HG03460 (cell line): ENCODE results near the gene GRIK4.
"Not testable (repeated sequence)": the region's sequence is repeated elsewhere in the genome, so short reads cannot be mapped to it uniquely, and the experiment has no call there.

ENCODE experiments used
- ATAC-seq: cut with Tn5 transposase; IDR thresholded peaks from one replicate; pipeline ENCODE4 v1.9.1; 2021; ENCODE audit not compliant: unreplicated experiment

GRIK4 gene

DNA sequence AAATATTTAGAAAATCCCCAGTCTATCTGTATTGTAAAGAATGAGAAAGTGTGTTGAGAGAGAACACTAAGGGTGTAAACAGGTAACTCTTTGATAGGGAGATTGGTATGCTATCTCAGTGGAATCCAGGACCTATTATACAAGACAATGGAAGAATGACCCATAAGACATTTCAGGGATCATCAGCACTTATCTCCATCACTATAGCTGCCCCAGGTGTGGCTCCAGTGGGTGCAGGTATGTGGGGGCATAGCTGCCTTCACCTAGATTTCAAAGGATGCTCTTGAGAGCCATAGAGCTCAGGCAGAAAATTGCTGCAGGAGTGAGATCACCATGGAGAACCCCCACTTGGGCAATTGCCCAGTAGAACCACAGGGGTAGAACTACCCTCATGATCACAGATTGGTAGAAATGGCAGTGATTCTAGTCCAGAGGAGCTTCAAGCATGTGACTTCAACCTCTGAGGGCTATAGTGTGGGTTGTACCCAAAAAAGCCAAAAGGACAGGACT is 260.1 kb downstream of the GRIK4 start:
- no peak for ATAC-seq

DNA sequence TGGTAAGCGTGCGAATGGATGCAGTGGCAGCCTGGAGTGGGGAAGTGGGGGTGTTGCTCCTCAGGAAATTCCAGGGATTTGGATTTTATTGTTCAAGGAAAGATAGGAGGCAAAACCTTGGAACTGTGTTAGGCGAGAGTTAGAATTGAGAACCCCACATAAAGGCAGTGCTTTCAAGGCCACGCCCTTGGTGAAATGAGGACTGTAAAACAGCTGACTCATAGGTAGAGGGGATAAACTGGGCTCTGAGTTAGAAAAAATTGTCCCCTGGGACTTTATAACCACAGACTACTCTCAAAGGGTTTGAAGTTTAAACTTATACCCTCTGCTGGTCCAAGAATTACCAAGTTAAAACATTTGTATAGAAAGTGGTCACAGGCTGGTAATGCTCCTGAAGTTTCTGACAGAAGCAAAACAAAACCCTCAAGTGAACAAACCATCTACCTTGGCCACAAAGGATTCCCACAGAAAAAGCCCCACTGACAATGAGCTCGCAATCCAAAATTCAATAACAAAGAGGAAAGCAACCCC is 262.0 kb downstream of the GRIK4 start:
- no peak for ATAC-seq

DNA sequence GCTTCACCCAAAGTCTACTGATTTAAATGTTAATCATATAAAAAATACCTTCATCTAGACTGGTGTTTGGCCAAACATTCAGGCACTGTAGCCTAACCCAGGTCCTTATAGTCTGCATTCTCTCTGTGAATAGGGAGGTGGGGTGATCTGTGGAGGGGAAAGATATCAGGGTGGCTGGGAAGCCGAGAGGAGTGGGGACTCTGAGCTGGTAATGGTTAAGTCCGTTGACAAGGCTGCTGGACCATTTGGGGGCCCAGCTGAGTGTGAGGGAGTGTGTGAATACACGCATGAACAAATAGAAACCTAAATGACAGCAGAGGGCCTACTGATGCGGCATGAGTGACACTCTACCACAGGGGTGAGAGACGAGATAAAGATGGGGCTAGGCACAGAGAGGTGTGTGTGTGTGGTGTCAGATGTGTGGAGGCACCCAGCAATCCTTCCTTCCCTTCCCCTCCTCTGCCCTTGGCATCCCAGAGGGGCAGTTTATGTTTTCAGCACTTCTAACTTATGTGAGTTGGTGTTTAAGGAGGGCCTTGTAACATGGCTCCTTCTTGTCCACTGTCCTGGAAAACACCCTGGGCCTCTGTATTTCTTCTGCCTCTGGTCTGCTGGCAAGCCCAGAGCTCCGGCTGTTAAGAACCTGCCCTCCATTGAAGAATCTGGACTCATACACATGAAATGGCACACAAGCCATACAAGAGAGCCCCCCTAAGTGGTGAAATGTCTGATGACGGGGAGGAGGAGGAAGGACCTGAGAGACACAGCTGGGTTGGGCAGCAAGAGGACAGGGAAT is 263.2 kb downstream of the GRIK4 start:
- no peak for ATAC-seq

GRCh38 chr11:120775986-120776951 is 264.7 kb downstream of the GRIK4 start:
- no peak for ATAC-seq

DNA sequence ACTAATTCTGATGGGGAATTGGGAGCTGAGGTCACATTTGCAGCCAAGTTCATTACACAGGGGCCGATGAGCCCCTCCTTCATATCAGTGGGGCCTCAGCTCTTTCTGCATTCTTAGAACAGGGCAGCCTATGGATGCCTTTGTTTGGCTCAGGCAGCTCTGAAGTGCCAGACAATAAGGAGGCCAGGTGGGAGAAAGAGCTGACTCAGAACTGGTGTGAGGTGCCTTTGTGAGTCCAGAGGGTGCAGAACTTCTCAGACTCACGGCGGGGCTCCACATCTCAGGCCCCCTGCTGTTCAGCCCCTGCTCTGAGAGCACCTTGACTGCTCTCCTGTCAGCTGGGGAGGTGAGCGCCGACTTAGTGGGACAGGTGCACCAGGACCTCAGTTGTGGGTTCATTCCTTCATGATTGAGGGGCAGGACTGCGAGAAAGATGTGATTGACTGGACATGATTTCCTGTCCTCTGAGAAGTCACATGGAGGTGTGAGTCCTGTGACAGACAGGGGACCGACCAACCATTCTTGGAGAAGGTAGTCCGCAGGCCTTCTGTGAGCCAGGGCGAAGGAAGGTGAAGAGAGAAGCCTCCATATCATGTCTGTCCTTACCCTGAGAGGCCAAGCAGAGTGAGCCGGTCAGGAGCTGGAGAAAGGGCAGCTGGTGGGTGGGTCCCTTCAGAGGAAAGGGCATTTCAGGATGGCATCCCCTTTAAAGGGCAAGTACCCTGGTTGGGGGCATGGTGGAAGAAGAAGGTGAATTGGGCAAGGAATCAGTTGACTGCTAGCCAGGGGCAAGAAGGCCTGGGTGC is 267.3 kb downstream of the GRIK4 start:
- no peak for ATAC-seq

DNA sequence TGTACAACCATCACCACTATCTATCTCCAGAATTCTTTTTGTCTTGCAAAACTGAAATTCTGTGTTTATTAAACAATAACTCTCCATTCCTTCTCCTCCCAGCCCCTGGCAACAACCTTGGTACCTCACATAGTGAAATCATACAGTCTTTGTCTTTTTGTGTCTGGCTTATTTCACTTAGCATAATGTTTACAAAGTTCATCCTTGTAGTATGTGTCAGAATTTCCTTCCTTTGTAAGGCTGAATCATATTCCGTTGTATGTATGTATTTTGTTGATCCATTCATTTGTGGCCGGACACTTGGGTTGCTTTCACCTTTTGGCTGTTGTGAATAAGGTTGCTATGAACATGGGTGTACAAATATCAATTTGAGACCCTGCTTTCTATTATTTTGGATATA is 268.7 kb downstream of the GRIK4 start:
- ATAC-seq = no peak

DNA sequence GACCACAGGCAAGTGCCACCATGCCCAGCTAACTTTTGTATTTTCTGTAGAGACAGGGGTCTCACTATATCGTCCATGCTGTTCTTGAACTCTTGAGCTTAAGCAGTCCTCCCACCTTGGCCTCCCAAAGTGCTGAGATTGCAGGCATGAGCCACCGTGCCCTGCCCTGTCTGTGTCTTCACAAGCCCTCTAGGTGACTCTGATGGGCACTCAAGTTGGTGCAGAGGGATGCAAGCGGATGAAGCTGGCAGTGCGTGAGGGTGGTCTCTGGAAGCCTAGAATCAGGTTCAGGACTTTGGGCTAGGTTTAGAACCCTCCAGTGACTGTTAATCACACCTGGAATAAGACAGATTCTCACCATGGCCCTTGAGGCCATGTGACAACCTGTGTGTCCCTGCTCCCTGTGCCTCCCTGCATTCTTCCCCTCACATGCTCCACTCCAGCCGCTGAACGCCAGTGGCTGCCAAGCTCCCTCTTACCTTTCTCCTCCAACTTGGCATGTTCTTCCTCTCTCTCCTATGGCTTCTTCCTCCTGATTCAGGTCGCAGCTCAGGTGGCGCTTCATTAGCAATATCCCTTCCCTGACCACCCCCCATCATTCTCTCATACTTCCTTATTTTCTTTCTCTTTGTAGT is 270.1 kb downstream of the GRIK4 start:
- no peak for ATAC-seq

DNA sequence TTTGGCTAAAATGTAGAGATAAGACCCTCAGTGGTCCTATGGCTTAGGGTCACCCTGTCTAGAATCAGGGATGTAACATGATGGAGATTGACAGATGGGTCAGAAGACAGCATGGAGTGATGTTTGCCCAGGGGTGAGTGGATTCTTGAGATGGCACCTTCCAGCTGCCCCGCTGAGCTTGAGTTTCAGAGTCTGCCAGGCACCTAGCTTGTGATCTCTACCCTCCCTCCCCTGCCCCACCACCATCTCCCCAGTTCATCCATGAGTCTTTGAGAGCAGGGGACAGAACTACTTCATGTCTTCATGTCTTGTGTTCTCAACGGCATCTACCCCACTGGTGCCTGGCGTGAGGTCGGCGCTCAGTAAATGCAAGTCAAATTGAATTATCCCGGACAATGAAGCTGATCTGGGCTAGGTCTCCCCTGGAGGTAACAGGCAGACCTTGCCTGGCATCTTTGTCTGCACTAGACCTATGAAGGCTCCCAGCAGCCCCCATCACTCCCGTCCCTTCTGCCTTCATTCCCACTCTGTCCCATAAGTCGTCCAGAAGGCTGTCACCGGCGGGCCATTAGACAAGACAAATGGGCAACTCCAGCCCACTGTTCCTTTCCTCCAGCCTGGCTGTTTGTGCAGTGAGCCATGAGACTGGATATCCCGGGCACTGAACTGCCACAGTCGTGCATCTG is 273.2 kb downstream of the GRIK4 start:
- no peak for ATAC-seq

- no peak for ATAC-seq
Measured at GRCh38 chr11:120785576-120785975, 274.0 kb downstream of the GRIK4 start.

DNA sequence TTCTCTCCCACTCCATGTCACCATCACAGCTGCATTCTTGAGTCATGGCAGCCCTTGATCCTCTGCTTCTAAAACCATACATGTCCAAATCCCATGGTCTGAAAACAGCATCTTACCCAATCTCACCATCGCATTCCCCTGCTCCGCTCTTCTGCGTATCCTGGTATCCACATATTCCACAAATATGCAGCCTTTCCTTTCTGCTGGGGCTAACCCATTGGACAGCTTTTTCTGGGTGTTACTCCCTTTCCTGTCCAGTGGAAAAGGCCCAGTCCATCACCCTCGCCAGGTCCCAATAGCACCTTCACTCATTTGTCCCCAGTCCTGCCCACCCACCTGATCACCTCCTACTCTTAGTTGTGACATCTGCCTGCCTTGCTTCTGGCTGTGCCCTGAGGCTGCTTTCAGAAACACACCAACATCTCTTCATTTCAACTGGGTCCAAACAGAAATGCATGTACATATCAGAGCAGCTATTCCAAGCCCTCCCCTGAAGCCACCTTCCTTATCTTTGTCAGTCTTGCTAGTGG is 274.7 kb downstream of the GRIK4 start:
- no peak for ATAC-seq

GRCh38 chr11:120787224-120787623 is 275.7 kb downstream of the GRIK4 start:
- ATAC-seq = not testable (repeated sequence)

GRCh38 chr11:120789391-120789790 is 277.8 kb downstream of the GRIK4 start:
- ATAC-seq = no peak

- no peak for ATAC-seq
Measured at GRCh38 chr11:120792306-120792705, 280.8 kb downstream of the GRIK4 start.

DNA sequence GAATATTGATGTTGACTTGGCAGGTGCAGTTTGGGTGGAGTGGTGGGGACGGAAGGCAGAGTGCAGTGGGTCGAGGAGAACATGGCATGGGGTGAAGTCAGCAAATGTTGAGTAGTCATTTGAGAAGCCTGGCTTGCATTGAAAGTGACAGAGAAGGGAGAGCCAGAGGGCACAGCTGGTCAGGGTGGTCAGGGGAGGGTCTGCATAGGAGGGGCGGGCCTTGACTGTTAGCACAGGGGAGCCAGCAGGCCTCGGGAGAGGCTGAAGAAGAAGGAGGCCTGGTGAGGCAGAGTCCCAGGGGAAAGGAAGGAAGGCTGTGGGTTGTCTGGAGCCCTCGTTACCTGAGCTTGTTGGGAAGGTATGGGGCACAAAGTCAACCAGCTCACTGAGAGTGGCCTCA is 281.6 kb downstream of the GRIK4 start:
- no peak for ATAC-seq

GRCh38 chr11:120793806-120794479 is 282.4 kb downstream of the GRIK4 start:
- no peak for ATAC-seq

GRCh38 chr11:120794748-120795147 is 283.2 kb downstream of the GRIK4 start:
- no peak for ATAC-seq

DNA sequence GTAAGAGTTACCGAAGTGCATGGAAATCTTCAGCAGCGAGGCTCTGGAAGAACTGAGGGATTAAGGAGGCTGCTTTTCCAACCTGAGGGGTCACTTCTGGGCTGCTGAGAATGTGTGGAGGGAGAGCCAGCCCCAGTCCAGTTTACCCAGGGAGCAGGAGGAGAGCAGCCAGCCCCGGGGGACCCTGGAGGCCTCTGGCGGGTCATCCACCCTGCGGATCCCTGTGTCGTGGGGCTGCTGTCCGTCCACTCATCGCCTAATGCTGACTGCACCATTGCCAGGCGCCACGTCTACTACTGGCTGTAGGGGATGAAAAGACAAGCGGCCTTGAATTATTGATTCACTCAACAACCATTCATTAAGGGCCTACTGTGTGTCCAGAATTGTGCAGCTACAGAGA is 283.6 kb downstream of the GRIK4 start:
- ATAC-seq = no peak

GRCh38 chr11:120797143-120797542 is 285.6 kb downstream of the GRIK4 start:
- ATAC-seq = no peak

- no peak for ATAC-seq
Measured at GRCh38 chr11:120798854-120799253, 287.3 kb downstream of the GRIK4 start.
